HG03045 (cell line): ENCODE results near the gene RFESD.

Experiments used
- ATAC-seq: cut with Tn5 transposase; IDR thresholded peaks from one replicate; pipeline ENCODE4 v1.9.1; 2021; ENCODE audit warnings: mild to moderate bottlenecking, moderate library complexity; ENCODE audit not compliant: unreplicated experiment

RFESD gene

GRCh38 chr5:95646569-95647431, at the start of gene RFESD:
TSS of gene RFESD (plus strand) at chr5:95646777. CDS start at chr5:95652272, 5,495 bp downstream.
- peak; percentile 98 for ATAC-seq

GRCh38 chr5:95599252-95599651, 47.3 kb upstream of the RFESD start:
- ATAC-seq: no peak

GRCh38 chr5:95600557-95600956, 46.0 kb upstream of the RFESD start:
- no peak for ATAC-seq

GRCh38 chr5:95605786-95606185, 40.8 kb upstream of the RFESD start:
- no peak for ATAC-seq

GRCh38 chr5:95606419-95606818, 40.2 kb upstream of the RFESD start:
- no peak for ATAC-seq

GRCh38 chr5:95609711-95610110, 36.9 kb upstream of the RFESD start:
- no peak for ATAC-seq

- ATAC-seq: no peak
Observed at GRCh38 chr5:95610546-95610945, 36.0 kb upstream of the RFESD start.

GRCh38 chr5:95611396-95611795, 35.2 kb upstream of the RFESD start:
- ATAC-seq: no peak

- no peak for ATAC-seq
Observed at GRCh38 chr5:95613514-95613913, 33.1 kb upstream of the RFESD start.

GRCh38 chr5:95615164-95615467, 31.5 kb upstream of the RFESD start:
- ATAC-seq: peak; percentile 46

GRCh38 chr5:95617057-95617456, 29.5 kb upstream of the RFESD start:
- no peak for ATAC-seq

- no peak for ATAC-seq
Observed at GRCh38 chr5:95619096-95619495, 27.5 kb upstream of the RFESD start.

- ATAC-seq: no peak
Observed at GRCh38 chr5:95619514-95620029, 27.0 kb upstream of the RFESD start.

GRCh38 chr5:95620030-95620869, 26.3 kb upstream of the RFESD start, which contains the start of gene GPR150:
TSS of gene GPR150 (plus strand) at chr5:95620087. CDS start at chr5:95620276, 189 bp downstream.
- peak; percentile 65 for ATAC-seq

GRCh38 chr5:95620870-95621838, 25.4 kb upstream of the RFESD start:
- peak; percentile 50 for ATAC-seq

- no peak for ATAC-seq
Observed at GRCh38 chr5:95621839-95622629, 24.5 kb upstream of the RFESD start.

GRCh38 chr5:95623706-95624105, 22.9 kb upstream of the RFESD start:
- ATAC-seq: no peak

- ATAC-seq: no peak
Observed at GRCh38 chr5:95624368-95624767, 22.2 kb upstream of the RFESD start.

GRCh38 chr5:95626701-95627100, 19.9 kb upstream of the RFESD start:
- ATAC-seq: no peak
